Calu3 (cell line): ENCODE results near the gene ADGRG7. TPM values are rescaled to one million over a fixed set of nuclear protein-coding genes. Genes with fewer than 3 reads are reported as not detected.

Experiments
- BruUV-seq: library from RNA; stranded (reverse); fragments of 400-500 nt; replicated peaks from 2 replicates; lab custom pipeline; 2021; lab: Mats Ljungman, UMichigan
- CTCF ChIA-PET: fragments of 300-600 bp; sonication (Branson Sonifier 250); formaldehyde crosslinking; loops from one replicate; lab custom pipeline; 2022; ENCODE audit warnings: antibody characterized with exemption; lab: Charles Lee
- DNase-seq: peaks from one replicate; pipeline ENCODE4 v3.0.0; 2022
- H3K27ac Mint-ChIP-seq: one replicate; pipeline ENCODE4 v1.8.0; 2022; ENCODE audit warnings: mixed read lengths; ENCODE audit not compliant: unreplicated experiment
- H3K27me3 Mint-ChIP-seq: one replicate; pipeline ENCODE4 v1.8.0; 2022; ENCODE audit warnings: mixed read lengths; ENCODE audit not compliant: unreplicated experiment
- H3K36me3 Mint-ChIP-seq: one replicate; pipeline ENCODE4 v1.8.0; 2022; ENCODE audit warnings: mild to moderate bottlenecking, moderate library complexity, mixed read lengths; ENCODE audit not compliant: insufficient read depth, unreplicated experiment
- H3K4me1 Mint-ChIP-seq: one replicate; pipeline ENCODE4 v1.8.0; 2022; ENCODE audit warnings: mild to moderate bottlenecking, low read depth, mixed read lengths; ENCODE audit not compliant: unreplicated experiment
- H3K4me3 Mint-ChIP-seq: one replicate; pipeline ENCODE4 v1.8.0; 2022; ENCODE audit warnings: mild to moderate bottlenecking, low read depth, moderate library complexity, mixed read lengths; ENCODE audit not compliant: unreplicated experiment
- H3K9me3 Mint-ChIP-seq: one replicate; pipeline ENCODE4 v1.8.0; 2022; ENCODE audit warnings: low read depth, mixed read lengths; ENCODE audit not compliant: unreplicated experiment
- intact Hi-C: fragments of 100-400 bp; cut with micrococcal nuclease; formaldehyde crosslinking; loops from one replicate; pipeline ENCODE4 v1.10.0; 2022; ENCODE audit not compliant: unreplicated experiment
- total RNA-seq: library from RNA; stranded (reverse); gene quantifications from 2 replicates; pipeline ENCODE4 v1.2.3, GENCODE V29; 2022
- TF ChIP-seq, protein P1 (sequence below): fragments of 200-600 bp; IDR thresholded peaks from one replicate; pipeline ENCODE4 v1.8.0; 2022; ENCODE audit warnings: antibody characterized with exemption; ENCODE audit not compliant: unreplicated experiment

ADGRG7 gene
- total RNA-seq, 1 experiment from 2014 or later: 1.2 TPM

- DNase-seq: no peak
- intact Hi-C loops: no loop called here
- CTCF ChIA-PET: no interaction called here
- H3K36me3 Mint-ChIP-seq: no peaks in the 10 kb centered on the region
- BruUV-seq: no TSS peak
- no peaks in the 10 kb centered on the region for H3K9me3 Mint-ChIP-seq
- H3K4me3 Mint-ChIP-seq: no peak overlapping the region
- no peak overlapping the region for H3K27ac Mint-ChIP-seq
- no peaks in the 10 kb centered on the region for H3K27me3 Mint-ChIP-seq
- H3K4me1 Mint-ChIP-seq: no peaks in the 10 kb centered on the region
- TF ChIP-seq, protein P1, sequence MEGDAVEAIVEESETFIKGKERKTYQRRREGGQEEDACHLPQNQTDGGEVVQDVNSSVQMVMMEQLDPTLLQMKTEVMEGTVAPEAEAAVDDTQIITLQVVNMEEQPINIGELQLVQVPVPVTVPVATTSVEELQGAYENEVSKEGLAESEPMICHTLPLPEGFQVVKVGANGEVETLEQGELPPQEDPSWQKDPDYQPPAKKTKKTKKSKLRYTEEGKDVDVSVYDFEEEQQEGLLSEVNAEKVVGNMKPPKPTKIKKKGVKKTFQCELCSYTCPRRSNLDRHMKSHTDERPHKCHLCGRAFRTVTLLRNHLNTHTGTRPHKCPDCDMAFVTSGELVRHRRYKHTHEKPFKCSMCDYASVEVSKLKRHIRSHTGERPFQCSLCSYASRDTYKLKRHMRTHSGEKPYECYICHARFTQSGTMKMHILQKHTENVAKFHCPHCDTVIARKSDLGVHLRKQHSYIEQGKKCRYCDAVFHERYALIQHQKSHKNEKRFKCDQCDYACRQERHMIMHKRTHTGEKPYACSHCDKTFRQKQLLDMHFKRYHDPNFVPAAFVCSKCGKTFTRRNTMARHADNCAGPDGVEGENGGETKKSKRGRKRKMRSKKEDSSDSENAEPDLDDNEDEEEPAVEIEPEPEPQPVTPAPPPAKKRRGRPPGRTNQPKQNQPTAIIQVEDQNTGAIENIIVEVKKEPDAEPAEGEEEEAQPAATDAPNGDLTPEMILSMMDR: no peak
Measured at GRCh38 chr3:100682056-100682853, 72.9 kb downstream of the ADGRG7 start.

GRCh38 chr3:100682854-100683760, 73.7 kb downstream of the ADGRG7 start:
- H3K9me3 Mint-ChIP-seq: no peaks in the 10 kb centered on the region
- CTCF ChIA-PET: no interaction called here
- TF ChIP-seq, protein P1: no peak
- no peak overlapping the region for H3K27ac Mint-ChIP-seq
- intact Hi-C loops: no loop called here
- H3K4me1 Mint-ChIP-seq: no peaks in the 10 kb centered on the region
- no peak overlapping the region for H3K4me3 Mint-ChIP-seq
- no peaks in the 10 kb centered on the region for H3K36me3 Mint-ChIP-seq
- H3K27me3 Mint-ChIP-seq: no peaks in the 10 kb centered on the region
- DNase-seq: no peak
- BruUV-seq: no TSS peak

DNA sequence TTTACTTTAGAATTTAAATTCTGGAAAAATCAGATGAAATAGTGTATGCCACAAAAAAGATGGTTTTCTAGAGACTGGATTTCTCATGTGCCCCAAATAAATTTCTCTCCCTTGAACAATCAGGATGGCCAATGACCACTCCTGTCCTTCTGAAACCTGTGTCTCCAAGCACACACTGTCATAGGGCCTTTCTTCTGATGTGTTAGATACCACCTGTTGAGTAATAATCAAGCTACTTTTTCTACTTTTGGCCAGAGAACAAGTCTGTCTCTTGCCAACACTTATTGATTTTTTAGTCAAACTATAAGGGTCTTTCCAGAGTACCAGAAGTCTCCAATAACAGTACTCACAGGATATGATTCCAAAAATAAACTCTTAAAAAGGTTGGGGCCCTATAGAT, 83.8 kb downstream of the ADGRG7 start:
- Mint-ChIP-seq H3K4me1 (peaks cover 51% of the 10 kb centered on the region), H3K27me3 (no peaks in the 10 kb centered on the region), H3K9me3 (peaks cover 2% of the 10 kb centered on the region), H3K4me3 (no peak overlapping the region), H3K27ac (no peak overlapping the region), H3K36me3 (no peaks in the 10 kb centered on the region)
- CTCF ChIA-PET: no interaction called here
- no TSS peak for BruUV-seq
- TF ChIP-seq, protein P1: no peak
- intact Hi-C loops: no loop called here
- DNase-seq: no peak

DNA sequence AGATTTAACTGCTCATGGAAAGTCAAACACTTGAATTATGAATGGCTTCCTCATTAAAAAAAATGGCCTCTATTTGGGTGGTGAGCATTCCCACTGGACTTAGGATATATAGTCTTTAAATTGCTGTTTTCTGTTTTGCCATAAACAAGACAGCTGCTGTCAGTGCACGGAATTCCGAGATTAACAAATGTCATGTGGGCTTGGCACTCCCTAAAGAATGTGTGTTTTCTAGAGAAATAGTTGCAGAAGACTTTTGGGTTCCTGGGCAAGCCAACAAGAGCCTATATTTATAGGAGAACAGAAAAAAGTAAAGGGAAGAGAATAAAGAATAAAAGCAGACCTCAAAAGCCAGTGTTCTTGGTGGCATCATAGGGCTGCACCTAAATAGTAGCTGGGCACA, 86.3 kb downstream of the ADGRG7 start:
- Mint-ChIP-seq H3K9me3 (no peaks in the 10 kb centered on the region), H3K27ac (peak overlapping the region; percentile 4), H3K36me3 (no peaks in the 10 kb centered on the region), H3K4me3 (no peak overlapping the region), H3K27me3 (no peaks in the 10 kb centered on the region), H3K4me1 (peaks cover 60% of the 10 kb centered on the region)
- TF ChIP-seq, protein P1: no peak
- BruUV-seq: no TSS peak
- DNase-seq: no peak
- CTCF ChIA-PET: no interaction called here
- intact Hi-C loops: loop anchor here (5.0 kb wide), 1 partner anchor 43 kb away; no protein-coding TSS in a partner anchor
